GM12878 (cell line): Measurements from ENCODE around the gene KRT6B.

Source experiments
- BCL3 ChIP-seq: IDR thresholded peaks from 2 replicates; pipeline ENCODE4 v1.6.1; 2011; ENCODE audit warnings: borderline replicate concordance, low read depth, mild to moderate bottlenecking, moderate library complexity, low read length; ENCODE audit not compliant: insufficient read depth, poor library complexity, severe bottlenecking
- CTCF ChIP-seq, 3 experiments: IDR thresholded peaks in 2 of 3; conservative IDR thresholded peaks in 1 of 3; 2 replicates each; pipeline ENCODE4 v1.5.1; 2011; ENCODE audit warnings: low read depth in 3 of 3, low read length in 3 of 3, mild to moderate bottlenecking in 3 of 3, control low read depth in 2 of 3, moderate library complexity in 2 of 3, inconsistent platforms in 1 of 3, mixed read lengths in 1 of 3; ENCODE audit not compliant: control insufficient read depth in 2 of 3, insufficient read depth in 1 of 3; ENCODE audit errors: extremely low read depth in 1 of 3
- NFIC ChIP-seq: IDR thresholded peaks from 2 replicates; pipeline ENCODE4 v1.6.1; 2012; ENCODE audit warnings: low read depth, mild to moderate bottlenecking, inconsistent platforms, low read length, moderate library complexity
- POLR2AphosphoS5 ChIP-seq: IDR thresholded peaks from 2 replicates; pipeline ENCODE4 v1.6.1; 2011; ENCODE audit warnings: mild to moderate bottlenecking, low read length, inconsistent platforms
- STAT1 ChIP-seq: fragments of 450-650 bp; conservative IDR thresholded peaks from 2 replicates; pipeline ENCODE4 v1.6.1; 2014; ENCODE audit warnings: antibody characterized with exemption, mild to moderate bottlenecking
- YY1 ChIP-seq: IDR thresholded peaks from 2 replicates; pipeline ENCODE4 v1.6.1; 2011; ENCODE audit warnings: low read depth, mild to moderate bottlenecking, low read length

- no peak for TF ChIP-seq CTCF (IDR thresholded peaks at IDR 0.05 in 2 of 3, conservative IDR thresholded peaks at IDR 0.05 in 1 of 3; ENCODE audit: control insufficient read depth in 2 of 3, extremely low read depth in 1 of 3, insufficient read depth in 1 of 3, low read depth in 3 of 3, low read length in 3 of 3)
- TF ChIP-seq STAT1, result no peak
- TF ChIP-seq POLR2AphosphoS5, result no peak
- no peak for TF ChIP-seq YY1
- no peak for TF ChIP-seq BCL3
- TF ChIP-seq NFIC, result no peak
Measured at GRCh38 chr12:52434760-52435530, 17.0 kb downstream of the KRT6B start.
